HepG2 (cell line): ENCODE results near the gene PRMT7. TPM values are rescaled to one million over a fixed set of nuclear protein-coding genes. Genes with fewer than 3 reads are reported as not detected.

Experiments
- AGO2 ChIP-seq: fragments of 200-400 bp; formaldehyde crosslinking; optimal IDR thresholded peaks from 2 replicates; pipeline ENCODE3; 2017; ENCODE audit warnings: mild to moderate bottlenecking, low read depth, low read length, moderate library complexity
- CBX5 ChIP-seq: sonication (generic); formaldehyde crosslinking; IDR thresholded peaks from 2 replicates; pipeline ENCODE4 v1.4.0; 2020; ENCODE audit warnings: missing genetic modification reagents, borderline replicate concordance
- HMGA1 ChIP-seq: sonication (generic); formaldehyde crosslinking; conservative IDR thresholded peaks from 2 replicates; pipeline ENCODE4 v1.4.0; 2020; ENCODE audit warnings: missing genetic modification reagents
- HNRNPUL1 ChIP-seq: fragments of 200-400 bp; formaldehyde crosslinking; IDR thresholded peaks from 2 replicates; pipeline ENCODE4 v1.6.1; 2017; ENCODE audit warnings: low read depth, mild to moderate bottlenecking, low read length, moderate library complexity
- HOXA7 ChIP-seq: sonication (generic); formaldehyde crosslinking; IDR thresholded peaks from 2 replicates; pipeline ENCODE4 v1.8.1; 2022; ENCODE audit warnings: mild to moderate bottlenecking, missing genetic modification reagents, moderate library complexity
- KLF11 ChIP-seq: IDR thresholded peaks from 2 replicates; pipeline ENCODE4 v1.6.1; 2016; ENCODE audit warnings: missing compliant biosample characterization
- NFRKB ChIP-seq: fragments of 450-650 bp; IDR thresholded peaks from 2 replicates; pipeline ENCODE4 v1.6.1; 2017
- TBP ChIP-seq: sonication (generic); formaldehyde crosslinking; IDR thresholded peaks from 2 replicates; pipeline ENCODE4 v1.5.0; 2020; ENCODE audit warnings: missing genetic modification reagents
- TRIM24 ChIP-seq: sonication (generic); formaldehyde crosslinking; IDR thresholded peaks from 2 replicates; pipeline ENCODE4 v1.8.0; 2022; ENCODE audit warnings: mild to moderate bottlenecking, missing genetic modification reagents
- ZNF264 ChIP-seq: sonication (generic); formaldehyde crosslinking; IDR thresholded peaks from 2 replicates; pipeline ENCODE4 v1.4.0; 2020; ENCODE audit warnings: missing genetic modification reagents
- ZNF577 ChIP-seq: sonication (generic); formaldehyde crosslinking; IDR thresholded peaks from 2 replicates; pipeline ENCODE4 v1.4.0; 2020; ENCODE audit warnings: mild to moderate bottlenecking, low read depth, missing genetic modification reagents, borderline replicate concordance
- ZNF660 ChIP-seq: sonication (generic); formaldehyde crosslinking; IDR thresholded peaks from 2 replicates; pipeline ENCODE4 v1.5.1; 2020; ENCODE audit warnings: mild to moderate bottlenecking, low read depth, missing genetic modification reagents, borderline replicate concordance
- polyA plus RNA-seq, 8 experiments: library from polyadenylated mRNA; depleted of rRNA in 3 of 8; stranded (reverse) in 7 of 8; unstranded in 1 of 8; fragments of >200 nt; fragmentation: Illumina TruSeq in 4 of 8; extraction: Trizol in 4 of 8; gene quantifications; 2 replicates each; pipeline versions ENCODE4 v1.2.1 to v1.2.3, GENCODE V29; 2011 to 2016; ENCODE audit warnings: low read depth in 4 of 8, missing spikeins in 1 of 8, mixed read lengths in 1 of 8; ENCODE audit not compliant: insufficient read depth in 1 of 8
- total RNA-seq, 5 experiments: library from RNA; depleted of rRNA; stranded (reverse); fragments of >200 nt; fragmentation: Illumina TruSeq; extraction: Trizol; gene quantifications; 2 replicates each; pipeline ENCODE4 v1.2.3, GENCODE V29; 2016; ENCODE audit warnings: low read depth in 1 of 5
- TF ChIP-seq, protein P1 (sequence below): sonication (generic); formaldehyde crosslinking; conservative IDR thresholded peaks from 2 replicates; pipeline ENCODE4 v1.5.0; 2020; ENCODE audit warnings: missing genetic modification reagents
- TF ChIP-seq, protein P2 (sequence below): sonication (generic); formaldehyde crosslinking; IDR thresholded peaks from 2 replicates; pipeline ENCODE4 v1.5.1; 2020; ENCODE audit warnings: mild to moderate bottlenecking, missing genetic modification reagents
- TF ChIP-seq, protein P3 (sequence below): sonication (generic); formaldehyde crosslinking; IDR thresholded peaks from 2 replicates; pipeline ENCODE4 v1.4.0; 2020; ENCODE audit warnings: missing genetic modification reagents, borderline replicate concordance
- TF ChIP-seq, protein P4 (sequence below): sonication (generic); formaldehyde crosslinking; IDR thresholded peaks from 2 replicates; pipeline ENCODE4 v1.9.0; 2021; ENCODE audit warnings: missing genetic modification reagents, borderline replicate concordance
- TF ChIP-seq, protein P5 (sequence below): fragments of 450-650 bp; IDR thresholded peaks from 2 replicates; pipeline ENCODE4 v1.6.1; 2016

Gene PRMT7
- total and polyA plus RNA-seq, 2 of the 13 experiments (the other 11 are each of a cell fraction or from before 2014, with no cell fraction given), result 47.5 to 55.0 TPM

DNA sequence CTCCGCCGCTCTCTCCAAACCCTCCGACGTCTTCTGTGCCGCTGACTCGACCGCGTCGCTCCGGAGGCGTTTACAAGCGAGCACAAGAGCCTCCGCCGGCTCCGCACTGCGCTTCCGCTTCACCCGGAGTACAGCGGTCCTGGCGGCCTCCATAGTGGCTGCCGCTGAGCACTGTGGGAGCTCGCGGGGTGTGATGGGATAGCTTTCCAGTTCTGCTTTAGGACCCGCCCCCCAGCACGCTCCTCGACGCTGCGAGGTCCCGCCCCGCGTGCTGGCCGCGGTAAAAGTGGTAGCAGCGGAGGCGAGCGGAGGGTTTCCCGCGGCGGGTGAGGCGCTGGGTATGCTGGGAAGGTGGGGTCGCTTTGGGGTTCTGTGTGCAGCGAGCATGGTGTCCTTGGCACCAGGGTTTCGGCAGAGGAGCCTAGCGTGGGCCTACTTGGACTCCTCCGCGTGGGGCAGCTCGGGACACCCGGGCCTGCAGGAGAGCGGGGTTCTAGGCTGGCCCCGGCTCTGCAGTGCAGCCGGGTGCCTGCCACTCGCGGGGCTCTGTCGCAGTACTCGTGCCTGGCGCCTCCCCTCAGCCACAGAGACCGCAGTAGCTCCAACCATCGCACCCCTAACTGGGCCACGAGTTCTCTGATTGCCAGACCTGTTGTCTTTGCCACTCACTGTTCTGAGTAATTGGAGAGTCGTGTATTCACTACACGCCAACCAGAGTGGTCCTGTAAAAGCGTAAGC, at the start of gene PRMT7, which contains the start of gene SLC7A6OS (continued):
- TF ChIP-seq, protein P1, sequence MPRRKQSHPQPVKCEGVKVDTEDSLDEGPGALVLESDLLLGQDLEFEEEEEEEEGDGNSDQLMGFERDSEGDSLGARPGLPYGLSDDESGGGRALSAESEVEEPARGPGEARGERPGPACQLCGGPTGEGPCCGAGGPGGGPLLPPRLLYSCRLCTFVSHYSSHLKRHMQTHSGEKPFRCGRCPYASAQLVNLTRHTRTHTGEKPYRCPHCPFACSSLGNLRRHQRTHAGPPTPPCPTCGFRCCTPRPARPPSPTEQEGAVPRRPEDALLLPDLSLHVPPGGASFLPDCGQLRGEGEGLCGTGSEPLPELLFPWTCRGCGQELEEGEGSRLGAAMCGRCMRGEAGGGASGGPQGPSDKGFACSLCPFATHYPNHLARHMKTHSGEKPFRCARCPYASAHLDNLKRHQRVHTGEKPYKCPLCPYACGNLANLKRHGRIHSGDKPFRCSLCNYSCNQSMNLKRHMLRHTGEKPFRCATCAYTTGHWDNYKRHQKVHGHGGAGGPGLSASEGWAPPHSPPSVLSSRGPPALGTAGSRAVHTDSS (CRISPR knock-in tag), result no peak; the same call in 1 of the 2 replicates
- TF ChIP-seq AGO2 (peak; percentile 83), CBX5 (CRISPR knock-in tag) (peak; percentile 98), ZNF577 (CRISPR knock-in tag) (peak; percentile 96), HMGA1 (no peak), ZNF264 (peak; percentile 98), TBP (CRISPR knock-in tag) (no peak), ZNF660 (peak; percentile 95; the same call in 1 of the 2 replicates), KLF11 (peak; percentile 99), TRIM24 (CRISPR knock-in tag) (no peak), NFRKB (no peak), HOXA7 (peak; percentile 98), HNRNPUL1 (peak; percentile 85; the same call in 1 of the 2 replicates)
- TF ChIP-seq, protein P2, sequence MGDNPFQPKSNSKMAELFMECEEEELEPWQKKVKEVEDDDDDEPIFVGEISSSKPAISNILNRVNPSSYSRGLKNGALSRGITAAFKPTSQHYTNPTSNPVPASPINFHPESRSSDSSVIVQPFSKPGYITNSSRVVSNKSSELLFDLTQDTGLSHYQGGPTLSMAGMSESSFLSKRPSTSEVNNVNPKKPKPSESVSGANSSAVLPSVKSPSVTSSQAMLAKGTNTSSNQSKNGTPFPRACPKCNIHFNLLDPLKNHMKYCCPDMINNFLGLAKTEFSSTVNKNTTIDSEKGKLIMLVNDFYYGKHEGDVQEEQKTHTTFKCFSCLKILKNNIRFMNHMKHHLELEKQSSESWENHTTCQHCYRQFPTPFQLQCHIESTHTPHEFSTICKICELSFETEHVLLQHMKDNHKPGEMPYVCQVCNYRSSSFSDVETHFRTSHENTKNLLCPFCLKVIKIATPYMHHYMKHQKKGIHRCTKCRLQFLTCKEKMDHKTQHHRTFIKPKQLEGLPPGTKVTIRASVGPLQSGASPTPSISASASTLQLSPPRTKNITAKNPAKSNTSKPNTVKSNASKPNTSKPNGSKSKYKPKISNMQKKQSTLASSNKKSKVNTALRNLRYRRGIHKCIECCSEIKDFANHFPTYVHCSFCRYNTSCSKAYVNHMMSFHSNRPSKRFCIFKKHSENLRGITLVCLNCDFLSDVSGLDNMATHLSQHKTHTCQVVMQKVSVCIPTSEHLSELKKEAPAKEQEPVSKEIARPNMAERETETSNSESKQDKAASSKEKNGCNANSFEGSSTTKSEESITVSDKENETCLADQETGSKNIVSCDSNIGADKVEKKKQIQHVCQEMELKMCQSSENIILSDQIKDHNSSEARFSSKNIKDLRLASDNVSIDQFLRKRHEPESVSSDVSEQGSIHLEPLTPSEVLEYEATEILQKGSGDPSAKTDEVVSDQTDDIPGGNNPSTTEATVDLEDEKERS (CRISPR knock-in tag), result peak; percentile 99
- TF ChIP-seq, protein P3, sequence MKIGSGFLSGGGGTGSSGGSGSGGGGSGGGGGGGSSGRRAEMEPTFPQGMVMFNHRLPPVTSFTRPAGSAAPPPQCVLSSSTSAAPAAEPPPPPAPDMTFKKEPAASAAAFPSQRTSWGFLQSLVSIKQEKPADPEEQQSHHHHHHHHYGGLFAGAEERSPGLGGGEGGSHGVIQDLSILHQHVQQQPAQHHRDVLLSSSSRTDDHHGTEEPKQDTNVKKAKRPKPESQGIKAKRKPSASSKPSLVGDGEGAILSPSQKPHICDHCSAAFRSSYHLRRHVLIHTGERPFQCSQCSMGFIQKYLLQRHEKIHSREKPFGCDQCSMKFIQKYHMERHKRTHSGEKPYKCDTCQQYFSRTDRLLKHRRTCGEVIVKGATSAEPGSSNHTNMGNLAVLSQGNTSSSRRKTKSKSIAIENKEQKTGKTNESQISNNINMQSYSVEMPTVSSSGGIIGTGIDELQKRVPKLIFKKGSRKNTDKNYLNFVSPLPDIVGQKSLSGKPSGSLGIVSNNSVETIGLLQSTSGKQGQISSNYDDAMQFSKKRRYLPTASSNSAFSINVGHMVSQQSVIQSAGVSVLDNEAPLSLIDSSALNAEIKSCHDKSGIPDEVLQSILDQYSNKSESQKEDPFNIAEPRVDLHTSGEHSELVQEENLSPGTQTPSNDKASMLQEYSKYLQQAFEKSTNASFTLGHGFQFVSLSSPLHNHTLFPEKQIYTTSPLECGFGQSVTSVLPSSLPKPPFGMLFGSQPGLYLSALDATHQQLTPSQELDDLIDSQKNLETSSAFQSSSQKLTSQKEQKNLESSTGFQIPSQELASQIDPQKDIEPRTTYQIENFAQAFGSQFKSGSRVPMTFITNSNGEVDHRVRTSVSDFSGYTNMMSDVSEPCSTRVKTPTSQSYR (CRISPR knock-in tag), result peak; percentile 84
- TF ChIP-seq, protein P4, sequence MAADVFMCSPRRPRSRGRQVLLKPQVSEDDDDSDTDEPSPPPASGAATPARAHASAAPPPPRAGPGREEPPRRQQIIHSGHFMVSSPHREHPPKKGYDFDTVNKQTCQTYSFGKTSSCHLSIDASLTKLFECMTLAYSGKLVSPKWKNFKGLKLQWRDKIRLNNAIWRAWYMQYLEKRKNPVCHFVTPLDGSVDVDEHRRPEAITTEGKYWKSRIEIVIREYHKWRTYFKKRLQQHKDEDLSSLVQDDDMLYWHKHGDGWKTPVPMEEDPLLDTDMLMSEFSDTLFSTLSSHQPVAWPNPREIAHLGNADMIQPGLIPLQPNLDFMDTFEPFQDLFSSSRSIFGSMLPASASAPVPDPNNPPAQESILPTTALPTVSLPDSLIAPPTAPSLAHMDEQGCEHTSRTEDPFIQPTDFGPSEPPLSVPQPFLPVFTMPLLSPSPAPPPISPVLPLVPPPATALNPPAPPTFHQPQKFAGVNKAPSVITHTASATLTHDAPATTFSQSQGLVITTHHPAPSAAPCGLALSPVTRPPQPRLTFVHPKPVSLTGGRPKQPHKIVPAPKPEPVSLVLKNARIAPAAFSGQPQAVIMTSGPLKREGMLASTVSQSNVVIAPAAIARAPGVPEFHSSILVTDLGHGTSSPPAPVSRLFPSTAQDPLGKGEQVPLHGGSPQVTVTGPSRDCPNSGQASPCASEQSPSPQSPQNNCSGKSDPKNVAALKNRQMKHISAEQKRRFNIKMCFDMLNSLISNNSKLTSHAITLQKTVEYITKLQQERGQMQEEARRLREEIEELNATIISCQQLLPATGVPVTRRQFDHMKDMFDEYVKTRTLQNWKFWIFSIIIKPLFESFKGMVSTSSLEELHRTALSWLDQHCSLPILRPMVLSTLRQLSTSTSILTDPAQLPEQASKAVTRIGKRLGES (CRISPR knock-in tag), result peak; percentile 97; the same call in 1 of the 2 replicates
- TF ChIP-seq, protein P5, sequence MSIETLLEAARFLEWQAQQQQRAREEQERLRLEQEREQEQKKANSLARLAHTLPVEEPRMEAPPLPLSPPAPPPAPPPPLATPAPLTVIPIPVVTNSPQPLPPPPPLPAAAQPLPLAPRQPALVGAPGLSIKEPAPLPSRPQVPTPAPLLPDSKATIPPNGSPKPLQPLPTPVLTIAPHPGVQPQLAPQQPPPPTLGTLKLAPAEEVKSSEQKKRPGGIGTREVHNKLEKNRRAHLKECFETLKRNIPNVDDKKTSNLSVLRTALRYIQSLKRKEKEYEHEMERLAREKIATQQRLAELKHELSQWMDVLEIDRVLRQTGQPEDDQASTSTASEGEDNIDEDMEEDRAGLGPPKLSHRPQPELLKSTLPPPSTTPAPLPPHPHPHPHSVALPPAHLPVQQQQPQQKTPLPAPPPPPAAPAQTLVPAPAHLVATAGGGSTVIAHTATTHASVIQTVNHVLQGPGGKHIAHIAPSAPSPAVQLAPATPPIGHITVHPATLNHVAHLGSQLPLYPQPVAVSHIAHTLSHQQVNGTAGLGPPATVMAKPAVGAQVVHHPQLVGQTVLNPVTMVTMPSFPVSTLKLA, result peak; percentile 68
